Epithelial cell of esophagus (primary cell): ENCODE data around the gene ZNF407.

ENCODE experiments used
- DNase-seq: peaks from one replicate; pipeline ENCODE4 v3.0.0; 2010; ENCODE audit warnings: low read depth
- H3K4me3 ChIP-seq: 2 replicates; pipeline ENCODE4 v1.5.1; 2011; ENCODE audit warnings: mild to moderate bottlenecking, low read length, control low read depth
- CTCF ChIP-seq: IDR thresholded peaks from 2 replicates; pipeline ENCODE4 v1.5.1; 2011; ENCODE audit warnings: low read depth, mild to moderate bottlenecking, low read length, control low read depth, inconsistent platforms; ENCODE audit not compliant: insufficient read depth; ENCODE audit errors: missing control alignments

Gene ZNF407

GRCh38 chr18:74981476-74981875, 383.8 kb downstream of the ZNF407 start:
- H3K4me3 ChIP-seq = no peak overlapping the region
- DNase-seq = no peak
- no peak for TF ChIP-seq CTCF

- no peak for TF ChIP-seq CTCF
- DNase-seq = no peak
- H3K4me3 ChIP-seq = no peak overlapping the region
Observed at GRCh38 chr18:74982946-74983635, 385.4 kb downstream of the ZNF407 start.

- DNase-seq = no peak
- H3K4me3 ChIP-seq = no peak overlapping the region
- TF ChIP-seq CTCF = no peak
Observed at GRCh38 chr18:74989134-74989533, 391.5 kb downstream of the ZNF407 start.

GRCh38 chr18:74990563-74991081, 393.0 kb downstream of the ZNF407 start:
- DNase-seq = no peak
- no peak overlapping the region for H3K4me3 ChIP-seq
- TF ChIP-seq CTCF = no peak

- DNase-seq = peak; percentile 66
- no peak overlapping the region for H3K4me3 ChIP-seq
- TF ChIP-seq CTCF = no peak
Observed at GRCh38 chr18:74994502-74995418, 397.1 kb downstream of the ZNF407 start.

GRCh38 chr18:74995419-74995736, 397.7 kb downstream of the ZNF407 start:
- H3K4me3 ChIP-seq = no peak overlapping the region
- no peak for DNase-seq
- no peak for TF ChIP-seq CTCF
